HEK293 (cell line): ENCODE results near the gene HHAT.

ENCODE experiments used
- CTCF ChIA-PET: fragments of 350-600 bp; formaldehyde crosslinking; extraction: SDS; loops from one replicate; lab custom pipeline; 2021; ENCODE audit warnings: antibody characterized with exemption; lab: Yijun Ruan, JAX
- POLR2A ChIA-PET: fragments of 300-600 bp; formaldehyde crosslinking; extraction: SDS; loops from one replicate; lab custom pipeline; 2020; ENCODE audit warnings: antibody characterized with exemption, inconsistent platforms; lab: Yijun Ruan, JAX
- H3K27ac ChIP-seq: fragments of 200-500 bp; sonication (Bioruptor generic); 2 replicates; pipeline ENCODE4 v1.5.1; 2014; ENCODE audit warnings: low read depth, low read length, control low read depth, inconsistent platforms; ENCODE audit errors: extremely low read depth
- H3K36me3 ChIP-seq, 2 experiments: fragments of 200-500 bp in 1 of 2; sonication (Bioruptor generic) in 1 of 2; 1 replicate in 1 of 2; 2 replicates in 1 of 2; pipeline ENCODE4 v1.5.1; 2014 to 2017; ENCODE audit warnings: inconsistent platforms in 2 of 2, low read length in 2 of 2; ENCODE audit not compliant: control insufficient read depth in 2 of 2, insufficient read depth in 1 of 2
- H3K4me1 ChIP-seq: fragments of 200-500 bp; sonication (Bioruptor generic); 2 replicates; pipeline ENCODE4 v1.5.1; 2014; ENCODE audit warnings: mild to moderate bottlenecking, low read length, inconsistent platforms; ENCODE audit not compliant: control insufficient read depth, insufficient read depth
- H3K4me3 ChIP-seq: 2 replicates; pipeline ENCODE4 v1.5.1; 2011; ENCODE audit warnings: low read depth, mild to moderate bottlenecking, control low read depth, low read length, moderate library complexity
- H3K9me3 ChIP-seq: fragments of 200-500 bp; sonication (Bioruptor generic); 2 replicates; pipeline ENCODE4 v1.5.1; 2014; ENCODE audit warnings: low read depth, low read length, inconsistent platforms; ENCODE audit not compliant: control insufficient read depth, insufficient read depth
- BCL11A ChIP-seq: fragments of 450-650 bp; formaldehyde crosslinking; IDR thresholded peaks from 2 replicates; pipeline ENCODE4 v1.5.1; 2016; ENCODE audit warnings: low read depth, missing biosample characterization, missing genetic modification characterization
- FEZF1 ChIP-seq: fragments of 450-650 bp; formaldehyde crosslinking; IDR thresholded peaks from 2 replicates; pipeline ENCODE4 v1.5.1; 2016; ENCODE audit warnings: missing biosample characterization, missing genetic modification characterization
- INSM2 ChIP-seq: fragments of 450-650 bp; formaldehyde crosslinking; IDR thresholded peaks from 2 replicates; pipeline ENCODE4 v1.5.1; 2016; ENCODE audit warnings: missing biosample characterization, missing genetic modification characterization
- KLF1 ChIP-seq: fragments of 450-650 bp; formaldehyde crosslinking; IDR thresholded peaks from 2 replicates; pipeline ENCODE4 v1.5.1; 2016; ENCODE audit warnings: missing biosample characterization, missing genetic modification characterization
- KLF8 ChIP-seq: fragments of 450-650 bp; formaldehyde crosslinking; IDR thresholded peaks from 2 replicates; pipeline ENCODE4 v1.5.1; 2016; ENCODE audit warnings: missing biosample characterization, missing genetic modification characterization
- PRDM1 ChIP-seq: fragments of 450-650 bp; formaldehyde crosslinking; IDR thresholded peaks from 2 replicates; pipeline ENCODE4; 2016; ENCODE audit warnings: missing biosample characterization, missing genetic modification characterization
- ZEB2 ChIP-seq: fragments of 450-650 bp; formaldehyde crosslinking; IDR thresholded peaks from 2 replicates; pipeline ENCODE4 v1.5.1; 2016; ENCODE audit warnings: missing biosample characterization, missing genetic modification characterization
- ZFP37 ChIP-seq: fragments of 450-650 bp; formaldehyde crosslinking; IDR thresholded peaks from 2 replicates; pipeline ENCODE4 v1.5.1; 2016; ENCODE audit warnings: missing biosample characterization, missing genetic modification characterization
- ZNF112 ChIP-seq: fragments of 450-650 bp; formaldehyde crosslinking; IDR thresholded peaks from 2 replicates; pipeline ENCODE4 v1.5.0; 2017; ENCODE audit warnings: missing biosample characterization, missing genetic modification characterization
- ZNF132 ChIP-seq: fragments of 450-650 bp; formaldehyde crosslinking; IDR thresholded peaks from 2 replicates; pipeline ENCODE4 v1.5.1; 2017; ENCODE audit warnings: missing biosample characterization, missing genetic modification characterization, borderline replicate concordance
- ZNF138 ChIP-seq: fragments of 450-650 bp; formaldehyde crosslinking; IDR thresholded peaks from 2 replicates; pipeline ENCODE4 v1.5.1; 2016; ENCODE audit warnings: missing biosample characterization, missing genetic modification characterization, borderline replicate concordance
- ZNF169 ChIP-seq: fragments of 450-650 bp; formaldehyde crosslinking; IDR thresholded peaks from 2 replicates; pipeline ENCODE4 v1.5.1; 2016; ENCODE audit warnings: missing biosample characterization, missing genetic modification characterization
- ZNF223 ChIP-seq: fragments of 450-650 bp; formaldehyde crosslinking; IDR thresholded peaks from 2 replicates; pipeline ENCODE4 v1.5.1; 2016; ENCODE audit warnings: missing biosample characterization, missing genetic modification characterization
- ZNF239 ChIP-seq: fragments of 450-650 bp; formaldehyde crosslinking; IDR thresholded peaks from 2 replicates; pipeline ENCODE4 v1.5.1; 2016; ENCODE audit warnings: missing biosample characterization, missing genetic modification characterization
- ZNF302 ChIP-seq: fragments of 450-650 bp; formaldehyde crosslinking; IDR thresholded peaks from 2 replicates; pipeline ENCODE4 v1.5.1; 2016; ENCODE audit warnings: missing biosample characterization, missing genetic modification characterization, low read depth
- ZNF341 ChIP-seq: fragments of 450-650 bp; formaldehyde crosslinking; IDR thresholded peaks from 2 replicates; pipeline ENCODE4; 2016; ENCODE audit warnings: low read depth, missing biosample characterization, missing genetic modification characterization
- ZNF404 ChIP-seq: fragments of 450-650 bp; formaldehyde crosslinking; IDR thresholded peaks from 2 replicates; pipeline ENCODE4 v1.5.1; 2017; ENCODE audit warnings: missing biosample characterization, missing genetic modification characterization
- ZNF521 ChIP-seq: fragments of 450-650 bp; formaldehyde crosslinking; IDR thresholded peaks from 2 replicates; pipeline ENCODE4 v1.5.1; 2017; ENCODE audit warnings: missing biosample characterization, mild to moderate bottlenecking, missing genetic modification characterization
- ZNF529 ChIP-seq: fragments of 450-650 bp; formaldehyde crosslinking; IDR thresholded peaks from 2 replicates; pipeline ENCODE4 v1.5.1; 2017; ENCODE audit warnings: missing genetic modification characterization, missing biosample characterization; ENCODE audit not compliant: insufficient replicate concordance
- ZNF555 ChIP-seq: fragments of 450-650 bp; formaldehyde crosslinking; conservative IDR thresholded peaks from 2 replicates; pipeline ENCODE4 v1.5.1; 2017; ENCODE audit warnings: missing biosample characterization, mild to moderate bottlenecking, missing genetic modification characterization, inconsistent platforms
- ZNF558 ChIP-seq: fragments of 450-650 bp; formaldehyde crosslinking; IDR thresholded peaks from 2 replicates; pipeline ENCODE4 v1.5.1; 2016; ENCODE audit warnings: missing biosample characterization, missing genetic modification characterization
- ZNF580 ChIP-seq: fragments of 450-650 bp; formaldehyde crosslinking; IDR thresholded peaks from 2 replicates; pipeline ENCODE4 v1.5.1; 2016; ENCODE audit warnings: missing biosample characterization, missing genetic modification characterization
- ZNF626 ChIP-seq: fragments of 450-650 bp; sonication (Bioruptor Pico); formaldehyde crosslinking; IDR thresholded peaks from 2 replicates; pipeline ENCODE4 v1.5.1; 2018; ENCODE audit warnings: missing biosample characterization, missing genetic modification characterization, inconsistent platforms
- ZNF639 ChIP-seq: fragments of 450-650 bp; formaldehyde crosslinking; IDR thresholded peaks from 2 replicates; pipeline ENCODE4 v1.5.1; 2016; ENCODE audit warnings: missing biosample characterization, missing genetic modification characterization
- ZNF658 ChIP-seq: fragments of 450-650 bp; formaldehyde crosslinking; IDR thresholded peaks from 2 replicates; pipeline ENCODE4; 2016; ENCODE audit warnings: missing biosample characterization, missing genetic modification characterization
- ZNF776 ChIP-seq: fragments of 450-650 bp; formaldehyde crosslinking; IDR thresholded peaks from 2 replicates; pipeline ENCODE4 v1.5.0; 2017; ENCODE audit warnings: missing biosample characterization, missing genetic modification characterization, borderline replicate concordance
- ZNF791 ChIP-seq: fragments of 450-650 bp; formaldehyde crosslinking; IDR thresholded peaks from 2 replicates; pipeline ENCODE4 v1.5.1; 2016; ENCODE audit warnings: missing biosample characterization, missing genetic modification characterization
- ZXDB ChIP-seq: fragments of 450-650 bp; formaldehyde crosslinking; IDR thresholded peaks from 2 replicates; pipeline ENCODE4 v1.5.1; 2016; ENCODE audit warnings: missing biosample characterization, missing genetic modification characterization
- TF ChIP-seq, protein P1 (sequence below): fragments of 450-650 bp; formaldehyde crosslinking; optimal IDR thresholded peaks from 2 replicates; pipeline ENCODE3; 2016; ENCODE audit warnings: missing biosample characterization, mild to moderate bottlenecking, missing genetic modification characterization
- TF ChIP-seq, protein P2 (sequence below): fragments of 450-650 bp; formaldehyde crosslinking; IDR thresholded peaks from 2 replicates; pipeline ENCODE4 v1.5.1; 2016; ENCODE audit warnings: missing biosample characterization, missing genetic modification characterization

The HHAT gene

GRCh38 chr1:210301615-210302000 lies 27.1 kb upstream of the HHAT start:
- no peak overlapping the region for H3K27ac ChIP-seq
- POLR2A ChIA-PET: interaction anchor here (0.5 to 1.5 kb wide), 2 partner anchors 9 to 10 kb away, joined by 3 to 5 read pairs; no protein-coding TSS in a partner anchor
- H3K4me3 ChIP-seq: no peak overlapping the region
- peaks cover 6% of the 10 kb centered on the region; the same call in 1 of the 2 replicates for H3K4me1 ChIP-seq
- H3K9me3 ChIP-seq: no peaks in the 10 kb centered on the region
- H3K36me3 ChIP-seq: no peaks in the 10 kb centered on the region
- CTCF ChIA-PET: interaction anchor here (0.5 to 1.9 kb wide), 5 partner anchors 9 to 286 kb away, joined by 3 to 8 read pairs (median 4); no protein-coding TSS in a partner anchor
- TF ChIP-seq ZNF521 (tag by site-specific recombination): no peak
- no peak for TF ChIP-seq ZNF138
- TF ChIP-seq ZEB2 (tag by site-specific recombination): no peak
- no peak for TF ChIP-seq ZNF132 (tag by site-specific recombination)
- no peak for TF ChIP-seq PRDM1 (tag by site-specific recombination)
- no peak for TF ChIP-seq ZFP37 (tag by site-specific recombination)
- TF ChIP-seq FEZF1: no peak
- no peak for TF ChIP-seq KLF8
- TF ChIP-seq ZNF558 (tag by site-specific recombination): no peak
- TF ChIP-seq, protein P1, sequence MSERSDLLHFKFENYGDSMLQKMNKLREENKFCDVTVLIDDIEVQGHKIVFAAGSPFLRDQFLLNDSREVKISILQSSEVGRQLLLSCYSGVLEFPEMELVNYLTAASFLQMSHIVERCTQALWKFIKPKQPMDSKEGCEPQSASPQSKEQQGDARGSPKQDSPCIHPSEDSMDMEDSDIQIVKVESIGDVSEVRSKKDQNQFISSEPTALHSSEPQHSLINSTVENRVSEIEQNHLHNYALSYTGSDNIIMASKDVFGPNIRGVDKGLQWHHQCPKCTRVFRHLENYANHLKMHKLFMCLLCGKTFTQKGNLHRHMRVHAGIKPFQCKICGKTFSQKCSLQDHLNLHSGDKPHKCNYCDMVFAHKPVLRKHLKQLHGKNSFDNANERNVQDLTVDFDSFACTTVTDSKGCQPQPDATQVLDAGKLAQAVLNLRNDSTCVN (tag by site-specific recombination): no peak
- TF ChIP-seq ZNF776 (tag by site-specific recombination): no peak
- TF ChIP-seq ZNF626 (tag by site-specific recombination): no peak
- TF ChIP-seq ZNF302 (tag by site-specific recombination): no peak
- no peak for TF ChIP-seq ZNF169 (tag by site-specific recombination)
- no peak for TF ChIP-seq ZXDB (tag by site-specific recombination)
- TF ChIP-seq ZNF223 (tag by site-specific recombination): no peak

DNA sequence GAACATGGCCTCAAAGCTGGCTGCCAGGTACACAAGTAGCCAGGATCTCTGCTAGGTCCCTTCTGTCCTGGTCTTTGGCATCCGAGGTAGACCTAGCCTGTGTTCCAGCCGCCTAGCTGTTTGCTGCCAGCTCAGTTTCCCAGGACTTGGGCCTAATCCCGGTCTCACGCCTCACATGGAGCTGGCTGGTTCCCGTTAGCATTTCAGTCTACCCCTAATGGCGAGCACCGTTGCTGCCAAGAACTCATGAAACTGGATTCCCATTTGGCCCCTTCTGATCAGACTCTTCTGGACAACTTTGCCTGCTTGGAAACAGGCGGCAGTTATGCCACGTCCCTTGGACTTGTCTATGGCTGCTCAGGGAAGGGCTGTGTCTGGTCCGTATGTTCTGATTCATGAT lies 26.2 kb upstream of the HHAT start:
- ChIA-PET CTCF (interaction anchor here (0.6 to 1.7 kb wide), 4 partner anchors 8 to 442 kb away, joined by 3 to 8 read pairs (median 4); no protein-coding TSS in a partner anchor), POLR2A (interaction anchor here (0.6 kb wide), 1 partner anchor 10 kb away, joined by 3 read pairs; no protein-coding TSS in a partner anchor)
- Histone ChIP-seq H3K4me3 (no peak overlapping the region), H3K27ac (no peak overlapping the region), H3K4me1 (peaks cover 6% of the 10 kb centered on the region; the same call in 1 of the 2 replicates), H3K36me3 (no peaks in the 10 kb centered on the region), H3K9me3 (no peaks in the 10 kb centered on the region)
- TF ChIP-seq ZNF341 (tag by site-specific recombination) (no peak), ZNF555 (tag by site-specific recombination) (no peak), ZNF658 (tag by site-specific recombination) (no peak), ZNF639 (tag by site-specific recombination) (no peak), ZNF791 (tag by site-specific recombination) (no peak), ZNF112 (tag by site-specific recombination) (no peak), INSM2 (tag by site-specific recombination) (no peak), KLF1 (tag by site-specific recombination) (no peak), BCL11A (tag by site-specific recombination) (no peak), ZNF404 (tag by site-specific recombination) (no peak), ZNF138 (no peak), ZNF529 (tag by site-specific recombination) (no peak), ZNF239 (tag by site-specific recombination) (no peak), ZNF580 (tag by site-specific recombination) (no peak)
- TF ChIP-seq, protein P2, sequence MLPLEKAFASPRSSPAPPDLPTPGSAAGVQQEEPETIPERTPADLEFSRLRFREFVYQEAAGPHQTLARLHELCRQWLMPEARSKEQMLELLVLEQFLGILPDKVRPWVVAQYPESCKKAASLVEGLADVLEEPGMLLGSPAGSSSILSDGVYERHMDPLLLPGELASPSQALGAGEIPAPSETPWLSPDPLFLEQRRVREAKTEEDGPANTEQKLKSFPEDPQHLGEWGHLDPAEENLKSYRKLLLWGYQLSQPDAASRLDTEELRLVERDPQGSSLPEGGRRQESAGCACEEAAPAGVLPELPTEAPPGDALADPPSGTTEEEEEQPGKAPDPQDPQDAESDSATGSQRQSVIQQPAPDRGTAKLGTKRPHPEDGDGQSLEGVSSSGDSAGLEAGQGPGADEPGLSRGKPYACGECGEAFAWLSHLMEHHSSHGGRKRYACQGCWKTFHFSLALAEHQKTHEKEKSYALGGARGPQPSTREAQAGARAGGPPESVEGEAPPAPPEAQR: no peak
- TF ChIP-seq, protein P1 (tag by site-specific recombination): no peak
